H1 (cell line): ENCODE results near the gene TXLNA. TPM values are rescaled to one million over a fixed set of nuclear protein-coding genes. Genes with fewer than 3 reads are reported as not detected.

Experiments used
- BCL11A ChIP-seq, 2 experiments: IDR thresholded peaks; one replicate each; pipeline ENCODE4 v1.6.1; 2011; ENCODE audit warnings: low read depth in 2 of 2, low read length in 2 of 2, mild to moderate bottlenecking in 2 of 2
- CBX5 ChIP-seq: fragments of 300-800, 300-1000 bp; sonication (generic); IDR thresholded peaks from 2 replicates; pipeline ENCODE4 v1.7.1; 2016; ENCODE audit warnings: antibody characterized with exemption, low read length, low read depth
- CHD7 ChIP-seq: fragments of 300-600 bp; sonication (generic); IDR thresholded peaks from 2 replicates; pipeline ENCODE4 v1.7.1; 2012; ENCODE audit warnings: low read length, moderate library complexity, mild to moderate bottlenecking, inconsistent platforms; ENCODE audit not compliant: insufficient replicate concordance
- CTCF ChIP-seq, 3 experiments: IDR thresholded peaks; 1 replicate in 2 of 3; 2 replicates in 1 of 3; pipeline versions ENCODE4 v1.5.1 to v1.6.1; 2011; ENCODE audit warnings: low read length in 3 of 3, mild to moderate bottlenecking in 3 of 3, inconsistent platforms in 2 of 3, low read depth in 1 of 3, moderate library complexity in 1 of 3; ENCODE audit not compliant: insufficient read depth in 1 of 3; ENCODE audit errors: control extremely low read depth in 1 of 3
- GTF2F1 ChIP-seq: IDR thresholded peaks from 2 replicates; pipeline ENCODE4 v1.6.1; 2012; ENCODE audit warnings: low read depth, low read length, improper control_type of control experiment, borderline replicate concordance
- HDAC6 ChIP-seq: IDR thresholded peaks from one replicate; pipeline ENCODE4 v1.7.1; 2012; ENCODE audit warnings: low read depth, mild to moderate bottlenecking, inconsistent platforms, low read length, moderate library complexity
- KDM5A ChIP-seq: fragments of 200-600 bp; IDR thresholded peaks from 2 replicates; pipeline ENCODE4 v1.7.1; 2012; ENCODE audit warnings: mild to moderate bottlenecking, low read length, inconsistent platforms, mixed read lengths
- NANOG ChIP-seq: IDR thresholded peaks from 2 replicates; pipeline ENCODE4 v1.6.1; 2011; ENCODE audit warnings: low read length, low read depth, mild to moderate bottlenecking, inconsistent platforms; ENCODE audit not compliant: insufficient read depth, poor library complexity, severe bottlenecking
- SAP30 ChIP-seq: fragments of 300-600 bp; sonication (generic); IDR thresholded peaks from 2 replicates; pipeline ENCODE4 v1.7.1; 2012; ENCODE audit warnings: low read length, moderate library complexity, mild to moderate bottlenecking, inconsistent platforms; ENCODE audit not compliant: insufficient read depth, insufficient replicate concordance
- polyA plus RNA-seq, 7 experiments: library from polyadenylated mRNA; depleted of rRNA in 3 of 7; stranded (reverse) in 5 of 7; unstranded in 2 of 7; fragments of >200 nt in 5 of 7; fragments of 200-250 nt in 2 of 7; gene quantifications; 1 replicate in 5 of 7; 2 replicates in 1 of 7; 4 replicates in 1 of 7; pipeline versions ENCODE4 v1.2.1 to v1.2.3, GENCODE V29; 2011 to 2013; ENCODE audit warnings: missing spikeins in 2 of 7, mixed read lengths in 2 of 7
- total RNA-seq: library from RNA; stranded (reverse); fragmentation: NEBNext Ultra II Directional; extraction: Animal tissue kit (Norgen Biotek cat#: 25700); gene quantifications from 2 replicates; pipeline ENCODE4 v1.2.1, GENCODE V29; 2021

TXLNA gene
- total and polyA plus RNA-seq, 2 of the 8 experiments (the other 6 are each of a cell fraction or from before 2014, with no cell fraction given) = 31.3 to 46.9 TPM

GRCh38 chr1:32137111-32137510 is 42.4 kb upstream of the TXLNA start (continued):
- no peak for TF ChIP-seq CHD7
- no peak for TF ChIP-seq CTCF (IDR thresholded peaks at IDR 0.05; ENCODE audit: control extremely low read depth in 1 of 3, insufficient read depth in 1 of 3, low read depth in 1 of 3, low read length in 3 of 3)
- no peak for TF ChIP-seq KDM5A
- no peak for TF ChIP-seq GTF2F1
- TF ChIP-seq SAP30 = no peak
- no peak for TF ChIP-seq HDAC6
- no peak for TF ChIP-seq BCL11A (IDR thresholded peaks at IDR 0.05; ENCODE audit: low read depth in 2 of 2, low read length in 2 of 2)
- no peak for TF ChIP-seq CBX5
- TF ChIP-seq NANOG = no peak
